GM18507 (cell line): ENCODE data around the gene LIME1.
A peak's percentile ranks its signal among the peaks of the same experiment; 100 is the strongest.

Experiments used
- DNase-seq: peaks from one replicate; pipeline ENCODE4 v3.0.0; 2011; ENCODE audit warnings: low read depth; ENCODE audit not compliant: insufficient read length; ENCODE audit errors: extremely low spot score
- FAIRE-seq: peaks from 2 replicates; lab custom pipeline; 2011; peaks lifted over from hg19 to GRCh38; lab: Jason Lieb, UNC

The LIME1 gene

GRCh38 chr20:63735859-63736718 is at the start of gene LIME1:
Gene LIME1 (plus strand): TSS chr20:63736664. CDS start chr20:63737550, 886 bp downstream.
- FAIRE-seq (peak; percentile 78), DNase-seq (no peak)

- no peak for FAIRE-seq
- DNase-seq, result no peak
Observed at GRCh38 chr20:63687419-63688178, 48.9 kb upstream of the LIME1 start.

- DNase-seq, result no peak
- FAIRE-seq, result no peak
Observed at GRCh38 chr20:63688228-63689045, 48.0 kb upstream of the LIME1 start.

- DNase-seq, result no peak
- FAIRE-seq, result no peak
Observed at GRCh38 chr20:63689046-63690002, 47.1 kb upstream of the LIME1 start.

GRCh38 chr20:63690003-63690897 is 46.2 kb upstream of the LIME1 start:
- no peak for DNase-seq
- no peak for FAIRE-seq

GRCh38 chr20:63690898-63691710 is 45.4 kb upstream of the LIME1 start:
- no peak for DNase-seq
- no peak for FAIRE-seq

- DNase-seq (no peak), FAIRE-seq (no peak)
Observed at GRCh38 chr20:63691711-63692435, 44.6 kb upstream of the LIME1 start.

GRCh38 chr20:63692436-63693082 is 43.9 kb upstream of the LIME1 start:
- FAIRE-seq (no peak), DNase-seq (no peak)

GRCh38 chr20:63693083-63693732 is 43.3 kb upstream of the LIME1 start:
- FAIRE-seq (no peak), DNase-seq (no peak)

- DNase-seq (no peak), FAIRE-seq (no peak)
Observed at GRCh38 chr20:63693733-63694583, 42.5 kb upstream of the LIME1 start.

- FAIRE-seq (no peak), DNase-seq (no peak)
Observed at GRCh38 chr20:63694584-63695423, 41.7 kb upstream of the LIME1 start.

GRCh38 chr20:63695424-63696305 is 40.8 kb upstream of the LIME1 start:
- FAIRE-seq (no peak), DNase-seq (no peak)

GRCh38 chr20:63696306-63696627 is 40.2 kb upstream of the LIME1 start:
- DNase-seq (no peak), FAIRE-seq (no peak)
